HCT116 (cell line): ENCODE data around the gene CAAP1.
"Not testable (repeated sequence)": the region's sequence is repeated elsewhere in the genome, so short reads cannot be mapped to it uniquely, and the experiment has no call there.

ENCODE experiments used
- CEBPB ChIP-seq: IDR thresholded peaks from 2 replicates; pipeline ENCODE4 v1.6.1; 2012; ENCODE audit warnings: low read depth
- TF ChIP-seq, protein P1 (sequence below), 3 experiments: fragments of 200-600 bp in 1 of 3; sonication (generic) in 1 of 3; IDR thresholded peaks in 2 of 3; conservative IDR thresholded peaks in 1 of 3; 2 replicates each; pipeline ENCODE4 v1.5.1; 2012 to 2017; ENCODE audit warnings: low read depth in 2 of 3, low read length in 2 of 3, antibody characterized with exemption in 1 of 3, borderline replicate concordance in 1 of 3, control low read depth in 1 of 3, mild to moderate bottlenecking in 1 of 3, mixed read lengths in 1 of 3, mixed run types in 1 of 3, moderate library complexity in 1 of 3; ENCODE audit not compliant: insufficient read depth in 1 of 3

DNA sequence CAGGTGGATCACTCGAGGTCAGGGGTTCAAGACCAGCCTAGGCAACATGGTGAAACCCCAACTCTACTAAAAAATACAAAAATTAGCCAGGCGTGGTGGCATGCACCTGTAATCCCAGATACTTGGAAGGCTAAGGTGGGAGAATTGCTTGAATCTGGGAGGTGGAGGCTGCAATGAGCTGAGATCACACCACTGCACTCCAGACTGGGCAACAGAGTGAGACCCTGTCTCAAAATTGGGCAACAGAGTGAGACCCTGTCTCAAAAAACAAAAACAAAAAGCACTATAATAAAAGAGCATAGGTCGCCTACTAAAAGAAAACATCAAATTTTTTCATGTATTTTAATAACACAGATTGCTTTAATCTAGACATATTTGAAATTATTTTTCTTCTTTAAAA lies 17.4 kb downstream of the CAAP1 start:
- TF ChIP-seq, protein P1, sequence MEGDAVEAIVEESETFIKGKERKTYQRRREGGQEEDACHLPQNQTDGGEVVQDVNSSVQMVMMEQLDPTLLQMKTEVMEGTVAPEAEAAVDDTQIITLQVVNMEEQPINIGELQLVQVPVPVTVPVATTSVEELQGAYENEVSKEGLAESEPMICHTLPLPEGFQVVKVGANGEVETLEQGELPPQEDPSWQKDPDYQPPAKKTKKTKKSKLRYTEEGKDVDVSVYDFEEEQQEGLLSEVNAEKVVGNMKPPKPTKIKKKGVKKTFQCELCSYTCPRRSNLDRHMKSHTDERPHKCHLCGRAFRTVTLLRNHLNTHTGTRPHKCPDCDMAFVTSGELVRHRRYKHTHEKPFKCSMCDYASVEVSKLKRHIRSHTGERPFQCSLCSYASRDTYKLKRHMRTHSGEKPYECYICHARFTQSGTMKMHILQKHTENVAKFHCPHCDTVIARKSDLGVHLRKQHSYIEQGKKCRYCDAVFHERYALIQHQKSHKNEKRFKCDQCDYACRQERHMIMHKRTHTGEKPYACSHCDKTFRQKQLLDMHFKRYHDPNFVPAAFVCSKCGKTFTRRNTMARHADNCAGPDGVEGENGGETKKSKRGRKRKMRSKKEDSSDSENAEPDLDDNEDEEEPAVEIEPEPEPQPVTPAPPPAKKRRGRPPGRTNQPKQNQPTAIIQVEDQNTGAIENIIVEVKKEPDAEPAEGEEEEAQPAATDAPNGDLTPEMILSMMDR (IDR thresholded peaks at IDR 0.05 in 2 of 3, conservative IDR thresholded peaks at IDR 0.05 in 1 of 3; ENCODE audit: borderline replicate concordance in 1 of 3, insufficient read depth in 1 of 3, low read depth in 2 of 3, low read length in 2 of 3): not testable (repeated sequence)
- TF ChIP-seq CEBPB: not testable (repeated sequence)
